DMS53 (cell line): ENCODE results near the gene VAT1L.

Source experiments
- DNase-seq: peaks from one replicate; lab custom pipeline; 2025; lab: John Stamatoyannopoulos, UW

VAT1L gene

GRCh38 chr16:77834635-77835540 is 46.5 kb downstream of the VAT1L start:
- no peak for DNase-seq

GRCh38 chr16:77836801-77837200 is 48.4 kb downstream of the VAT1L start:
- DNase-seq = no peak

GRCh38 chr16:77838597-77839255 is 50.4 kb downstream of the VAT1L start:
- DNase-seq = no peak

- DNase-seq = no peak
Observed at GRCh38 chr16:77840093-77840492, 51.7 kb downstream of the VAT1L start.

GRCh38 chr16:77840673-77841501 is 52.5 kb downstream of the VAT1L start:
- no peak for DNase-seq

GRCh38 chr16:77841502-77841763 is 53.1 kb downstream of the VAT1L start:
- DNase-seq = no peak

GRCh38 chr16:77842468-77842867 is 54.1 kb downstream of the VAT1L start:
- no peak for DNase-seq

- DNase-seq = no peak
Observed at GRCh38 chr16:77843405-77843804, 55.0 kb downstream of the VAT1L start.

DNA sequence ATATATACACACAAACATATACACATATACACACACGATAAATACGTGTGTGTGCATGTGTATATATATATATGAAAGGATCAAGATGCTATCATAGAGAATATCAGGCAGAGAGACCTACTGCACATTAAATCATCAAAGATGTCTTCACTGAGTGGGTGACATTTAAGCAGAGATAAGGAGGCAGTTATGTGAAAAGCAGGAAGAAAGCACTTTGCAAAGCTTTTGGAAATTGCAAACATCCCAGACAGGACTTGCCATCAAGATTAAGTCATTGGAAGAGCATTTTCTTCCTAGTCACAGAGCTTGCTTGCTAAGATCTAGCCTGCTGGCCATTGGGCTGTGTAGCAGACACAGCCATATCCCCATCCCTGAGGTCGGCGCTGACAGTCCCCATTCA is 56.4 kb downstream of the VAT1L start:
- DNase-seq = no peak

DNA sequence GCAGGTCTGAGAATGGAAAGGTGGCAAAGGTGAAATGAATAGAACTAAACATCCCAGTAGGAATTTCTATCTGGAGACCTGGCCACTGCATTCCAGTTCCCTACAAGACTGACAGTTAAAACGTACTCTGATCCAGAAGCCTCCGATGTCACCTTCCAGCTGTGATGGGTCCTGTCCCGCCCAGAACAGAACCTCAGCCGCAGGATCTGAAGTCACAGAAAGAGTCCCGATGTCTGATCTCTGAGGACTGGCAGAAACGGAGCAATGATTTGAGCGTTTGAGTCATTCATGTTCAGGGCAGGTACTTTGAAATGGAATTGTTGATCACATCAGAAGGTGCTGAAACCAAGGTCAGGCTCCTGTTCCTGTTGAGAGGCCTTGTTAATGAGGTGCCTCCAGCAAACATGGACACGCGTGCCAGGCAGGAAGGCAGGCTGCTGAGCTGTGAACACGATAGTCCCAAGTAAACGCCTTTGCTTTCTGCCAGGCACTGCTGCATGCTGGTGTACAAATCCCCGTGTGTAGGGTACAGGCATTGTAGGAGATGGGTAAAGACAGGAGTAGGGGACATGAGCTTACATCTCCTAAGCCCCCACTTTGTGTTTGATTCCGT is 61.4 kb downstream of the VAT1L start:
- no peak for DNase-seq

- DNase-seq = no peak
Observed at GRCh38 chr16:77850636-77851333, 62.4 kb downstream of the VAT1L start.

DNA sequence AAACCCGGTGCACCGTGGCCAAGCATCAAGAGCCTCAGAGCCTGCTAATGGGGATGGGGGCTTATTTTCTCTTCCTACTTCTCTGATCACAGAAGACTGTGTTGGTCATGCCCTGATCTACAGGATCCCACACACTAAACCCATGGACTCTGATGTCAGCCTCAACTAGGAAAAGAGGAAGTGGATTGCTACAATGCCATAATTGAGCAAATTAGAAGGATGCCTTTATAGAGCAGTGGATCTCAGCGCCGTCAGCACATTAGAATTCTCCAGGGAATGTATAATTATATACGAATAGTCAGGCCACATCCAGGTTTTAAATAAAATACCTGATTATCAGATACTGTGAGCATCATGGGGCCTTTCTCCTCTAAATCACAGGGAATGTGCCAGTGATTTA is 64.8 kb downstream of the VAT1L start:
- DNase-seq = no peak

DNA sequence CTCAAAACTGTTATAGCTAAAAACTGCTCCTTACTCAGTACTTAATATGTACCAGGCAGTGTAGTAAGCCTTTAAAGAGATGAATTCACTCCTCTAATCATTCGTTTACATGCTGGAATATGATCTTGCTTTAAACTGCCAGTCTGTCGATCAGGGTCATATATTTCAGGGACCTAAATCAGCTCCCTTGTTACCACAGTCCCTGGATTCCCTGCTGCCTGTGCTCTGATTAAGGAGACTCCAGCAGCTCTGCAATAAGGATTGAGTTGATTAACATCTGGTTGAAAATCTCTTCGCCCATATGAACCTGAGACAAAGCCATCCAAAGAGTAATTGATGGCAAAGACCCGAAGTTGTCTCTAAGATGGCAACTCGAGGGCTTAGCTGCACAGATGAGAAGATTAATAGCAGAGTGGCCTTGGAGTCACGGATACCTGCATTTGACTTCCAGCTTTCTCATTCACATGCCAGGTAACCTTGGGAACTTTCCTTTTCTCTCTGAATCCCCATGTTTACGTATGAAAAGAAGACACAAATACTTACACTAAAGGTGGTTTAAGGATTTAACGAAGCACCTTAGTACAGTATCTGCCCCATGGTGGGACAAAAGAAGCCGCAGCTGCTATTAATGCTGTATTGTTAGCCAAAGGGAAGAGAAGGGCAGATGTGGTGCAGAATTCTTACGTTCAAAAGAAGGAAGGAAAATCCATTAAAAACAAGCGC is 68.2 kb downstream of the VAT1L start:
- no peak for DNase-seq

DNA sequence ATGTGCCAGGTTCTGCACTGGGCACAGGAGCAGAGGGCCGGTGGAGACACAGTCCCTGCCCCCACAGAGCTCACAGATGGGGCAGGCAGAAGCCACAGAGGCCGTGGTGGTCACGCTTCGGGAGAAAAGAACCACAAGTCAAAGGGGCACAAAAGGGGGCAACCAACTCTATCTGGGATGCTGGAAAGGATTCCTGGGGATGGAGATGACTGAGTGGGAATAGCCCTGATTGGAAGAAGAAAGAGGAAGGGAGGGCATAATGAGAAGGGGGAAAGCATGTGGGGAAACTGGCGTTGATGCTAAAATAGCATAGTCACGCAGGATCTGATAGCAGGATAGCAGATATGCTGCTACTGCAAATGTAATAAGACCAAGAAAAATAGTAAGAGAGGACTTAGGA is 69.7 kb downstream of the VAT1L start:
- no peak for DNase-seq

GRCh38 chr16:77859493-77860232 is 71.3 kb downstream of the VAT1L start:
- no peak for DNase-seq

- no peak for DNase-seq
Observed at GRCh38 chr16:77860953-77861352, 72.6 kb downstream of the VAT1L start.

DNA sequence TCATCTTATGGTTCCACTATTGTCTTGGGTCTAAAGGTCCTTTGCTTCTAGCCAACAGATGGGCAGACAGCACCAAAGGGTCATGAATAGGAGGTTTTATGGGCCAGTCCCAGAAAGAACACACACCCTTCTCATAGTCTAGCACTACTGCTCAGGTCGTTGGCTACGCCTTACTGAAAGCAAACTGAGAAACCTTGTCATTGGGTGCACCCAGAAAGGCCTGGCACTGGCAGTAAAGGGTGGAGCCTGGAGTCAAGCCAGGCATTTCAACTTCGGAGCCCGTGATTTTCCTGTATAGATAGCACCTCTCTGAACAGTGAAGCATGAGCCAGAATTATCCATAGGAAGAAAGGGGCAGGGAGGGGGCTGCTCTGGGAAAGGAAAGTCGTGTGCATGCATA is 74.9 kb downstream of the VAT1L start:
- no peak for DNase-seq

- DNase-seq = no peak
Observed at GRCh38 chr16:77866752-77867151, 78.4 kb downstream of the VAT1L start.

- DNase-seq = no peak
Observed at GRCh38 chr16:77868052-77868451, 79.7 kb downstream of the VAT1L start.

- no peak for DNase-seq
Observed at GRCh38 chr16:77868478-77868877, 80.1 kb downstream of the VAT1L start.
